ENCODE measurements around the gene TRAF3IP3. TPM values are rescaled to one million over a fixed set of nuclear protein-coding genes. Genes with fewer than 3 reads are reported as not detected.
"Not testable (repeated sequence)": the region's sequence is repeated elsewhere in the genome, so short reads cannot be mapped to it uniquely, and the experiment has no call there.

TRAF3IP3 gene
- total and polyA plus RNA-seq, 2 donors (not counting 1 experiment from before 2014, with no cell fraction given): 262 to 344 TPM

DNA sequence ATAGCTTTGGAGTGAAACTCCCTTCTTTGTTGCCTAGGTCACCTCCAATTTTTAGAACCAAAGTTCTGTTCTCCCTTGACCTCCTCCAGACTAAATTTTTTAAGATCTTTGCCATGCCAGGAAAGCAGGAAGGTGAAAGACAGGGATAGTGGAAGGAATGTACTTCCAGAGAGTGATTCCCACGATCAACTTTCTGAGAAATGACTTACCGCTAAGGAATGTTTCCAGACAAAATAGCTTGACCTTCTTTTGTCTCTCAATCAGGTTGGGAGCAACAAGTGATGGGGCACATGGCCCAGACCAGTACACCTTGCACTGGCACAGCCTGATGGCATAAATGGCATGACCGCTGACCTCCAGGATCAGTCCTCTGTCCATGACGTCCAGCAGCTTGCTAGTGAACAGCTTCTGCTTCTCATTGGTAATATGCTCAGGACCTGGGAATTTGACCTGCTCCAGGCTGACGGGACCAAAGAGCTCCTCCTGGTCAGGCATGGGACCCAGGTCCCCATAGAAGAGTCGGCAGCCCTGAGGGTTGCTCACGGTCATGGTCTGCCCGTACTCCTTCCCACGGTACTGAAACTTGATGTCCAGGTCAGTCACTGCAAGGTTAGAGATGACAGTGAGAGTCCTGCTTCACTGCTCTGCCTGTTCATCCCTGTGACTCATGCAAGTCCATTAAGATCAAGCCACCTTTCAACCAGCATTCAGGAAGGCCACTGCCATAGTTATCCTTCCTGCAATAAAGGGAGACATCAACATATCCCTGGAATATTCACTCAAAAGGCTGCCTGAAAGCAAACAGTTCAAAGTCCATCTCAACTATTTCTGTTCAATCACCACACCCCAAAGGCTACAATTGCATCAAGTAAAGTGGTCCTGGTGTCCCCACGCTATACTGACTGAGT lies 34.7 kb downstream of the TRAF3IP3 start:
- POLR2A ChIA-PET: no interaction called here
- 92% methylated on average over 9 of the region's 10 CpGs for WGBS (ENCODE audit: insufficient coverage)
- CTCF ChIA-PET: no interaction called here

DNA sequence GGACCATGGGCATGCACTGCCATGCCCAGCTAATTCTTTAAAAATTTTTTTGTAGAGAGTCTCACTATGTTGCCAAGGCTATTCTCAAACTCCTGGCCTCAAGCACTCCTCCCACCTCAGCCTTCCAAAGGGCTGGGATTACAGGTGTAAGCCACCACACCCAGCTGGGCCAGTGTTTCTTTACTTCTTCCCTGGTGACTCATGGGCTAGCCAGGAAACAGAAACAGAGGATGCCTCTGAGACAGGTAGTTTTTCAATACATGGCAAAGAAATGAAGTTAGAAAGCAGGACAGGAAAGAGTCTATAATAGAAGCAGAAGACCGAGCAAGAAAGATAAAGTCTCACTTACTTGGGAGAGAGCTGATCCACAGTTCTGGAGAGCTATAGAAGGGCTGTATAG lies 36.1 kb downstream of the TRAF3IP3 start:
- Mint-ChIP-seq H3K27me3 (peaks cover 54% of the 10 kb centered on the region), H3K9me3 (ENCODE audit: insufficient read depth) (no peaks in the 10 kb centered on the region), H3K4me3 (no peak overlapping the region), H3K27ac (no peak overlapping the region), H3K4me1 (no peaks in the 10 kb centered on the region)
- Histone ChIP-seq H3K27me3 (replicated peaks in 1 of 4; ENCODE audit: control extremely low read depth in 1 of 4, control insufficient read depth in 3 of 4, insufficient read depth in 4 of 4, low read length in 3 of 4) (peaks cover 0 to 33% (median 22%) of the 10 kb centered on the region in 4 experiments), H3K27ac (ENCODE audit: low read length in 2 of 2) (no peak overlapping the region), H2AFZ (ENCODE audit: insufficient read depth, low read depth, low read length, poor library complexity, severe bottlenecking) (no peak overlapping the region), H3K4me3 (ENCODE audit: control extremely low read depth in 1 of 5, extremely low read depth in 1 of 5, insufficient read depth in 1 of 5, low read depth in 2 of 5, low read length in 4 of 5) (no peak overlapping the region), H3K9ac (ENCODE audit: low read length) (no peak overlapping the region), H4K20me1 (ENCODE audit: control insufficient read depth, insufficient read depth, low read length, poor library complexity, severe bottlenecking) (no peaks in the 10 kb centered on the region), H3K9me3 (ENCODE audit: control extremely low read depth in 1 of 3, control insufficient read depth in 2 of 3, insufficient read depth in 1 of 3, low read length in 2 of 3) (no peaks in the 10 kb centered on the region), H3K79me2 (ENCODE audit: control insufficient read depth, insufficient read depth, low read length) (no peaks in the 10 kb centered on the region), H3K4me1 (ENCODE audit: control insufficient read depth in 2 of 2, insufficient read depth in 2 of 2, low read length in 2 of 2) (no peaks in the 10 kb centered on the region), H3K4me2 (replicated peaks; ENCODE audit: low read depth, low read length, poor library complexity, severe bottlenecking) (no peak overlapping the region), H3K36me3 (replicated peaks in 1 of 2; ENCODE audit: control extremely low read depth in 1 of 2, control insufficient read depth in 1 of 2, extremely low read depth in 1 of 2, insufficient read depth in 2 of 2, low read length in 1 of 2) (no peaks in the 10 kb centered on the region)
- ATAC-seq (ENCODE audit: low read depth) (no peak), DNase-seq (no peak)
- 67% methylated on average over 1 of the region's 1 CpG for WGBS (ENCODE audit: insufficient coverage)
- intact Hi-C loops (cut with micrococcal nuclease): no loop called here
- ChIA-PET CTCF (interaction anchor here (0.7 kb wide), 1 partner anchor 32 kb away, joined by 3 read pairs; no protein-coding TSS in a partner anchor), POLR2A (no interaction called here)
- TF ChIP-seq EZH2 (IDR thresholded peaks at IDR 0.05; ENCODE audit: borderline replicate concordance, insufficient read depth, low read depth, low read length, poor library complexity, severe bottlenecking): no peak
- TF ChIP-seq, protein P1, sequence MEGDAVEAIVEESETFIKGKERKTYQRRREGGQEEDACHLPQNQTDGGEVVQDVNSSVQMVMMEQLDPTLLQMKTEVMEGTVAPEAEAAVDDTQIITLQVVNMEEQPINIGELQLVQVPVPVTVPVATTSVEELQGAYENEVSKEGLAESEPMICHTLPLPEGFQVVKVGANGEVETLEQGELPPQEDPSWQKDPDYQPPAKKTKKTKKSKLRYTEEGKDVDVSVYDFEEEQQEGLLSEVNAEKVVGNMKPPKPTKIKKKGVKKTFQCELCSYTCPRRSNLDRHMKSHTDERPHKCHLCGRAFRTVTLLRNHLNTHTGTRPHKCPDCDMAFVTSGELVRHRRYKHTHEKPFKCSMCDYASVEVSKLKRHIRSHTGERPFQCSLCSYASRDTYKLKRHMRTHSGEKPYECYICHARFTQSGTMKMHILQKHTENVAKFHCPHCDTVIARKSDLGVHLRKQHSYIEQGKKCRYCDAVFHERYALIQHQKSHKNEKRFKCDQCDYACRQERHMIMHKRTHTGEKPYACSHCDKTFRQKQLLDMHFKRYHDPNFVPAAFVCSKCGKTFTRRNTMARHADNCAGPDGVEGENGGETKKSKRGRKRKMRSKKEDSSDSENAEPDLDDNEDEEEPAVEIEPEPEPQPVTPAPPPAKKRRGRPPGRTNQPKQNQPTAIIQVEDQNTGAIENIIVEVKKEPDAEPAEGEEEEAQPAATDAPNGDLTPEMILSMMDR (IDR thresholded peaks at IDR 0.05): no peak

More for the DNA sequence above, 34.7 kb downstream of the TRAF3IP3 start:
- no peaks in the 10 kb centered on the region for H3K4me1 Mint-ChIP-seq
- H2AFZ ChIP-seq (ENCODE audit: insufficient read depth, low read depth, low read length, poor library complexity, severe bottlenecking): no peak overlapping the region
- H4K20me1 ChIP-seq (ENCODE audit: control insufficient read depth, insufficient read depth, low read length, poor library complexity, severe bottlenecking): no peaks in the 10 kb centered on the region
- ATAC-seq (ENCODE audit: low read depth) (no peak), DNase-seq (no peak)
- H3K27ac ChIP-seq (ENCODE audit: low read length in 2 of 2): no peak overlapping the region
- no peak overlapping the region for H3K27ac Mint-ChIP-seq
- H3K4me3 Mint-ChIP-seq: no peak overlapping the region
- H3K27me3 ChIP-seq (replicated peaks in 1 of 4; ENCODE audit: control extremely low read depth in 1 of 4, control insufficient read depth in 3 of 4, insufficient read depth in 4 of 4, low read length in 3 of 4): peaks cover 0 to 39% (median 22%) of the 10 kb centered on the region in 4 experiments
- no peak overlapping the region for H3K4me2 ChIP-seq (replicated peaks; ENCODE audit: low read depth, low read length, poor library complexity, severe bottlenecking)
- H3K79me2 ChIP-seq (ENCODE audit: control insufficient read depth, insufficient read depth, low read length): no peaks in the 10 kb centered on the region
- no peaks in the 10 kb centered on the region for H3K36me3 ChIP-seq (replicated peaks in 1 of 2; ENCODE audit: control extremely low read depth in 1 of 2, control insufficient read depth in 1 of 2, extremely low read depth in 1 of 2, insufficient read depth in 2 of 2, low read length in 1 of 2)
- no peak overlapping the region for H3K4me3 ChIP-seq (ENCODE audit: control extremely low read depth in 1 of 5, extremely low read depth in 1 of 5, insufficient read depth in 1 of 5, low read depth in 2 of 5, low read length in 4 of 5)
- no peaks in the 10 kb centered on the region for H3K9me3 Mint-ChIP-seq (ENCODE audit: insufficient read depth)
- intact Hi-C loops (cut with micrococcal nuclease): no loop called here
- H3K4me1 ChIP-seq (ENCODE audit: control insufficient read depth in 2 of 2, insufficient read depth in 2 of 2, low read length in 2 of 2): no peaks in the 10 kb centered on the region
- TF ChIP-seq, protein P1 (IDR thresholded peaks at IDR 0.05): no peak
- peaks cover 51% of the 10 kb centered on the region for H3K27me3 Mint-ChIP-seq
- no peak overlapping the region for H3K9ac ChIP-seq (ENCODE audit: low read length)
- no peaks in the 10 kb centered on the region for H3K9me3 ChIP-seq (ENCODE audit: control extremely low read depth in 1 of 3, control insufficient read depth in 2 of 3, insufficient read depth in 1 of 3, low read length in 2 of 3)

DNA sequence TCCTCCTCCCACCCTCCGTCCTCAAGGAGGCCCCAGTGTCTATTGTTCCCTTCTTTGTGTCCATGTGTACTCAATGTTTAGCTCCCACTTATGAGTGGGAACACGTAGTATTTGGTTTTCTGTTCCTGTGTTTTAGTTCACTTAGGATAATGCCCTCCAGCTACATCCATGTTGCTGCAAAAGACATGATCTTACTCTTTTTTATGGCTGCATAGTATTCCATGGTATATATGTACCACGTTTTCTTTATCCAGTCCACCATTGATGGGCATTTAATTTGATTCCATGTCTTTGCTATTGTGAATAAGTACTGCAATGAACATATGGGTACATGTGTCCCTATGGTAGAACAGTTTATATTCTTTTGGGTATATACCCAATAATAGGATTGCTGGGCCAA lies 37.9 kb downstream of the TRAF3IP3 start:
- H3K4me1 ChIP-seq (ENCODE audit: control insufficient read depth in 2 of 2, insufficient read depth in 2 of 2, low read length in 2 of 2); H3K27ac Mint-ChIP-seq; H3K79me2 ChIP-seq (ENCODE audit: control insufficient read depth, insufficient read depth, low read length); H3K9ac ChIP-seq (ENCODE audit: low read length); H3K4me2 ChIP-seq (replicated peaks; ENCODE audit: low read depth, low read length, poor library complexity, severe bottlenecking); H3K4me3 Mint-ChIP-seq; H3K4me1 Mint-ChIP-seq; POLR2A ChIA-PET; H3K9me3 ChIP-seq (ENCODE audit: control extremely low read depth in 1 of 3, control insufficient read depth in 2 of 3, insufficient read depth in 1 of 3, low read length in 2 of 3); H2AFZ ChIP-seq (ENCODE audit: insufficient read depth, low read depth, low read length, poor library complexity, severe bottlenecking); intact Hi-C loops (cut with micrococcal nuclease); H3K9me3 Mint-ChIP-seq (ENCODE audit: insufficient read depth); H4K20me1 ChIP-seq (ENCODE audit: control insufficient read depth, insufficient read depth, low read length, poor library complexity, severe bottlenecking); H3K27ac ChIP-seq (ENCODE audit: low read length in 2 of 2); H3K4me3 ChIP-seq (ENCODE audit: control extremely low read depth in 1 of 5, extremely low read depth in 1 of 5, insufficient read depth in 1 of 5, low read depth in 2 of 5, low read length in 4 of 5); ATAC-seq (ENCODE audit: low read depth); DNase-seq; H3K36me3 ChIP-seq (replicated peaks in 1 of 2; ENCODE audit: control extremely low read depth in 1 of 2, control insufficient read depth in 1 of 2, extremely low read depth in 1 of 2, insufficient read depth in 2 of 2, low read length in 1 of 2): not testable (repeated sequence)
- WGBS (ENCODE audit: insufficient coverage): no CpG with 5 or more reads among the region's 3 CpGs
- peaks cover 0 to 30% (median 22%) of the 10 kb centered on the region in 4 experiments for H3K27me3 ChIP-seq (replicated peaks in 1 of 4; ENCODE audit: control extremely low read depth in 1 of 4, control insufficient read depth in 3 of 4, insufficient read depth in 4 of 4, low read length in 3 of 4)
- peaks cover 51% of the 10 kb centered on the region for H3K27me3 Mint-ChIP-seq
- CTCF ChIA-PET: interaction anchor here (1.1 kb wide), 1 partner anchor 30 kb away, joined by 4 read pairs; no protein-coding TSS in a partner anchor
